Neural cell (in vitro differentiated cells): Measurements from ENCODE around the gene SHB.

Experiments
- SMC3 ChIP-seq: fragments of 450-650 bp; conservative IDR thresholded peaks from 2 replicates; pipeline ENCODE4 v1.6.1; 2014; ENCODE audit warnings: antibody characterized with exemption, mild to moderate bottlenecking, moderate library complexity; ENCODE audit not compliant: poor library complexity
- TF ChIP-seq, protein P1 (sequence below): fragments of 450-650 bp; IDR thresholded peaks from 2 replicates; pipeline ENCODE4 v1.5.1; 2014; ENCODE audit warnings: antibody characterized with exemption, mild to moderate bottlenecking, moderate library complexity; ENCODE audit not compliant: poor library complexity, severe bottlenecking

DNA sequence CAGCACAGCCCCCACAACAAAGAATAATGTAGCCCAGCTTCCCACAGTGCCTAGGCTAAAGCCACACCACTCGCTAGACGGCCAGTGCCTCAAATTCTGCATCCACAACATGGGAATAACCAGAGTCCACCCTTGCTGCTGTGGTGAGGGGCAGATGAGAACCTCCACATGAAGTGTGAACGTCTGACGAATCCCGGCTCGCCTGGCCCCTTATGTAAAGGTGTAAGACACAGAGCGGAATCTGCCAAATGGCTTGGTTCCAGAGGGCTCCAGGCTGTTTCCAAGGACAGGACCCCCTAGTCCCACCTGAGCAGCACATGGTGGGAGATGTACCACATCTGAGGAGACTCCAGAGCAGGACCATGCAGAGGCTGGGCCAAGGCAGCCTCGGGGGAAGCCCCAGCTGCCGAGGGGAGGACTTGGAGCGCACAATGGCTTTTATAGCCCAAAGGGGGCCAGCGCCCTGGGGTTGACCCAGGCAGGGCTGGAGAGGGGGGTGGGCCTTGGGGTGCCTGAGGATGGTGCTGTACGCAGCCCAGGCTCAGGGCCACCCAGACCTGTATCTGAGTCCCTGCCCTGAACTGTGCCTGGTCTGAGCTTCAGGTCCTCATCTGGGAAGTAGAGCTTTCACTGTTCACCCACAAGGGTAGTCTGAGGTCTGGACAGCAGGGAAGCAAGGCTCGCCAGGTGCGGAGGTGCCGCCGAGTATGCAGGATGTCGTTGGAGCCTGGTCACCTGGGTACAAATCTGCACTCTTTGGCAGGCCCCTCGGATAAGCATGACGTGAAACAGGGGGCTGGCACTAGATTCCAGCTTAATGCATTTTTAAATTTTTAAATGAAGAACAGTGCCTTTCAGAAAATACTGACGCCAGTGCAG, 140.2 kb downstream of the SHB start:
- TF ChIP-seq, protein P1, sequence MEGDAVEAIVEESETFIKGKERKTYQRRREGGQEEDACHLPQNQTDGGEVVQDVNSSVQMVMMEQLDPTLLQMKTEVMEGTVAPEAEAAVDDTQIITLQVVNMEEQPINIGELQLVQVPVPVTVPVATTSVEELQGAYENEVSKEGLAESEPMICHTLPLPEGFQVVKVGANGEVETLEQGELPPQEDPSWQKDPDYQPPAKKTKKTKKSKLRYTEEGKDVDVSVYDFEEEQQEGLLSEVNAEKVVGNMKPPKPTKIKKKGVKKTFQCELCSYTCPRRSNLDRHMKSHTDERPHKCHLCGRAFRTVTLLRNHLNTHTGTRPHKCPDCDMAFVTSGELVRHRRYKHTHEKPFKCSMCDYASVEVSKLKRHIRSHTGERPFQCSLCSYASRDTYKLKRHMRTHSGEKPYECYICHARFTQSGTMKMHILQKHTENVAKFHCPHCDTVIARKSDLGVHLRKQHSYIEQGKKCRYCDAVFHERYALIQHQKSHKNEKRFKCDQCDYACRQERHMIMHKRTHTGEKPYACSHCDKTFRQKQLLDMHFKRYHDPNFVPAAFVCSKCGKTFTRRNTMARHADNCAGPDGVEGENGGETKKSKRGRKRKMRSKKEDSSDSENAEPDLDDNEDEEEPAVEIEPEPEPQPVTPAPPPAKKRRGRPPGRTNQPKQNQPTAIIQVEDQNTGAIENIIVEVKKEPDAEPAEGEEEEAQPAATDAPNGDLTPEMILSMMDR: no peak
- TF ChIP-seq SMC3: no peak
